Measurements from ENCODE around the gene NR2F1-AS1. TPM values are rescaled to one million over a fixed set of nuclear protein-coding genes. Genes with fewer than 3 reads are reported as not detected.
"Not testable (repeated sequence)": the region's sequence is repeated elsewhere in the genome, so short reads cannot be mapped to it uniquely, and the experiment has no call there.

Gene NR2F1-AS1
- total RNA-seq, 2 donors from 2014 or later, result 1.4 to 3.3 TPM

DNA sequence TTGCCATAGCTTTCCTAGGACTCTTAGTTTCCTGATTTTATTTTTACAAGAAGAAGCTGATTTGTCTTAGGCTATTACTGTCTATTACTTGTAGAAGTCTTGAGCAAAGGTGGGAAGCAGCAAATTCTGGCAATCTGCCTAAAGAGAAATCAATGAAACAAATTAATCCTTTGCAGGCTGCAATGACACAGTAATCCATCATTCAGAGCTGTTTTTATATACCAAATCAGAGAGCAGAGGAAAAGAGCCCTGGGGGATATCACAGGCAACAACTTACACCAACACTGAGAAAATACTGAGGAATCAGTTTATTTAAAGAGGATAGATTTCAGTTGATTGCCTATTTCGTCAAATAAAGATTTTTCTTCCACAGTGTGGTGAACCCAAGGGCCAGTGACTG, 13.6 kb downstream of the NR2F1-AS1 start:
- H3K4me3 ChIP-seq (ENCODE audit: low read length), result no peak overlapping the region
- peaks cover 10% of the 10 kb centered on the region for H3K4me1 Mint-ChIP-seq
- no peaks in the 10 kb centered on the region for H3K36me3 ChIP-seq (ENCODE audit: control insufficient read depth, insufficient read depth, low read length)
- no peak for DNase-seq
- H3K27ac ChIP-seq (ENCODE audit: low read depth, low read length), result no peak overlapping the region
- no peak overlapping the region for H3K27ac Mint-ChIP-seq
- no peaks in the 10 kb centered on the region for H3K9me3 Mint-ChIP-seq
- no peak overlapping the region for H3K4me3 Mint-ChIP-seq
- peaks cover 58% of the 10 kb centered on the region for H3K27me3 Mint-ChIP-seq (ENCODE audit: insufficient read depth)
- H3K36me3 Mint-ChIP-seq (ENCODE audit: low read depth), result no peaks in the 10 kb centered on the region
- H3K4me1 ChIP-seq (ENCODE audit: control insufficient read depth, insufficient read depth, low read length), result no peaks in the 10 kb centered on the region
- peaks cover 63% of the 10 kb centered on the region for H3K27me3 ChIP-seq (ENCODE audit: control insufficient read depth, insufficient read depth, low read length, poor library complexity, severe bottlenecking)
- no peaks in the 10 kb centered on the region for H3K9me3 ChIP-seq (ENCODE audit: control insufficient read depth, low read length)
- TF ChIP-seq, protein P1, sequence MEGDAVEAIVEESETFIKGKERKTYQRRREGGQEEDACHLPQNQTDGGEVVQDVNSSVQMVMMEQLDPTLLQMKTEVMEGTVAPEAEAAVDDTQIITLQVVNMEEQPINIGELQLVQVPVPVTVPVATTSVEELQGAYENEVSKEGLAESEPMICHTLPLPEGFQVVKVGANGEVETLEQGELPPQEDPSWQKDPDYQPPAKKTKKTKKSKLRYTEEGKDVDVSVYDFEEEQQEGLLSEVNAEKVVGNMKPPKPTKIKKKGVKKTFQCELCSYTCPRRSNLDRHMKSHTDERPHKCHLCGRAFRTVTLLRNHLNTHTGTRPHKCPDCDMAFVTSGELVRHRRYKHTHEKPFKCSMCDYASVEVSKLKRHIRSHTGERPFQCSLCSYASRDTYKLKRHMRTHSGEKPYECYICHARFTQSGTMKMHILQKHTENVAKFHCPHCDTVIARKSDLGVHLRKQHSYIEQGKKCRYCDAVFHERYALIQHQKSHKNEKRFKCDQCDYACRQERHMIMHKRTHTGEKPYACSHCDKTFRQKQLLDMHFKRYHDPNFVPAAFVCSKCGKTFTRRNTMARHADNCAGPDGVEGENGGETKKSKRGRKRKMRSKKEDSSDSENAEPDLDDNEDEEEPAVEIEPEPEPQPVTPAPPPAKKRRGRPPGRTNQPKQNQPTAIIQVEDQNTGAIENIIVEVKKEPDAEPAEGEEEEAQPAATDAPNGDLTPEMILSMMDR (conservative IDR thresholded peaks at IDR 0.05), result no peak
- 86% methylated on average over 1 of the region's 1 CpG; no CpG with 5 or more reads in 1 of the 2 experiments for WGBS, 2 experiments (ENCODE audit: insufficient coverage in 1 of 2, insufficient read length in 1 of 2)
- no peak overlapping the region for H3K9ac ChIP-seq (ENCODE audit: extremely low read depth, low read length, poor library complexity, severe bottlenecking)

DNA sequence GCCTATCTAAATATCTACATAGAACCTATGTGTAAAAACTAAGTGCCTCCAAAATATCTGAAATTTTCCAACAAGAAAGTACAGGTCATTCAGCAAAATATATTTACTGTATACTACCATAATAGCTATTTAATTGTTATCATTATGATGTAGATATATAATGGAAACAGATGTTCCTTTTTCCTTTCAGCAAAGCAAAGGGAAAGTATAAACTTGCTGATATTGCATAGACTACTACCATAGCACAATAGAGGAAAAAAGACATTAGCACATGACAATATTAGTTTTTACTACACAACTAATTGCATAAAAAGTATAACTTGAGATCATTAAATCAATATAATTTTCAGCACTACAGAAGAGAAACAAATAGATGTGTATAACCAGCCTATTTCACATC, 14.9 kb downstream of the NR2F1-AS1 start:
- Mint-ChIP-seq H3K4me1 (peaks cover 2% of the 10 kb centered on the region), H3K27ac (no peak overlapping the region), H3K36me3 (ENCODE audit: low read depth) (no peaks in the 10 kb centered on the region), H3K9me3 (no peaks in the 10 kb centered on the region), H3K27me3 (ENCODE audit: insufficient read depth) (peaks cover 45% of the 10 kb centered on the region), H3K4me3 (no peak overlapping the region)
- Histone ChIP-seq H3K27ac (ENCODE audit: low read depth, low read length) (no peak overlapping the region), H3K9ac (ENCODE audit: extremely low read depth, low read length, poor library complexity, severe bottlenecking) (no peak overlapping the region), H3K4me3 (ENCODE audit: low read length) (no peak overlapping the region), H3K27me3 (ENCODE audit: control insufficient read depth, insufficient read depth, low read length, poor library complexity, severe bottlenecking) (peaks cover 50% of the 10 kb centered on the region), H3K36me3 (ENCODE audit: control insufficient read depth, insufficient read depth, low read length) (no peaks in the 10 kb centered on the region), H3K4me1 (ENCODE audit: control insufficient read depth, insufficient read depth, low read length) (no peaks in the 10 kb centered on the region), H3K9me3 (ENCODE audit: control insufficient read depth, low read length) (no peaks in the 10 kb centered on the region)
- DNase-seq, result no peak
- TF ChIP-seq, protein P1 (conservative IDR thresholded peaks at IDR 0.05), result no peak

DNA sequence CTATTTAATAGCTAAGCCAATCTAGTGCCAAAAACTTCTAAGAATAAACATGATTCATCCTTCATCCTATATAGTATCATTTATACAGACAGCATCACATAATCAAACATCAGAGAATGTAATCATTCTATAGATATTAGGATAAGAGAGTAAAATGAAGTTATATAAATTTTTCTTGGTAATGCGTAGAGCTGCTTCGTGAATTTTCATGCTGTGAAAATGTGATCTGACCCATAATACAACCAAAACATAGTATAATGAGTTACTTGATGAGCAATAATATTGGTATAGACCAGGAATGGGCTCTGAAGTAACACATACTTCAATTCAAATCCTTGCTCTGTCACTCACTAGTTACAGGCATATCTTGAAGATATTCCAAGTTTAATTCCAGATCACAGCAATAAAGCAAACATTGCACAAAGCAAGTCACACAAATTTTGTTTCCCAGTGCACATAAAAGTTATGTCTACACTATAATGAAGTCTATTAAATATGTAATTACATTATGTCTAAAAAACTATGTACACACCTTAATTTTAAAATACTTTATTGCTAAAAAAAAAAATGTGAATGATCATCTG, 23.9 kb downstream of the NR2F1-AS1 start:
- H3K4me3 Mint-ChIP-seq, result no peak overlapping the region
- H3K4me3 ChIP-seq (ENCODE audit: low read length), result no peak overlapping the region

DNA sequence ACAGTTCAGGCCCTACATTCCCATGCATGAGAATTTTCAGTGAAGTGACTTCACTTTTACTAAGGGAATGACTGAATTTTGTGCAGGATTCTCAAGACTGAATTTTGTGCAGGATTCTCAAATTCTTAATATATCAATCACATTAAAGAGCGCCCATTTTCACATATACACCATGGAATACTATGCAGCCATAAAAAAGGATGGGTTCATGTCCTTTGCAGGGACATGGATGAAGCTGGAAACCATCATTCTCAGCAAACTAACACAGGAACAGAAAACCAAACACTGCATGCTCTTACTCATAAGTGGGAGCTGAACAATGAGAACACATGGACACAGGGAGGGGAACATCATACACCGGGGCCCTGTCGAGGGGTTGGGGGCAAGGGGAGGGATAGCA, 31.4 kb downstream of the NR2F1-AS1 start:
- not testable (repeated sequence) for H3K9me3 ChIP-seq (ENCODE audit: control insufficient read depth, low read length); H3K27ac Mint-ChIP-seq; H3K27me3 ChIP-seq (ENCODE audit: control insufficient read depth, insufficient read depth, low read length, poor library complexity, severe bottlenecking); H3K27ac ChIP-seq (ENCODE audit: low read depth, low read length); DNase-seq; H3K9me3 Mint-ChIP-seq; H3K9ac ChIP-seq (ENCODE audit: extremely low read depth, low read length, poor library complexity, severe bottlenecking); H3K4me3 ChIP-seq (ENCODE audit: low read length); H3K27me3 Mint-ChIP-seq (ENCODE audit: insufficient read depth); H3K36me3 ChIP-seq (ENCODE audit: control insufficient read depth, insufficient read depth, low read length); H3K36me3 Mint-ChIP-seq (ENCODE audit: low read depth); H3K4me1 Mint-ChIP-seq; H3K4me3 Mint-ChIP-seq; H3K4me1 ChIP-seq (ENCODE audit: control insufficient read depth, insufficient read depth, low read length)
- WGBS, 2 experiments (ENCODE audit: insufficient coverage in 1 of 2, insufficient read length in 1 of 2), result 90 to 95% methylated on average over 2 to 3 of the region's 3 CpGs

More for the DNA sequence above, 23.9 kb downstream of the NR2F1-AS1 start:
- no peaks in the 10 kb centered on the region for H3K36me3 Mint-ChIP-seq (ENCODE audit: low read depth)
- Histone ChIP-seq H3K27me3 (ENCODE audit: control insufficient read depth, insufficient read depth, low read length, poor library complexity, severe bottlenecking) (no peaks in the 10 kb centered on the region), H3K4me1 (ENCODE audit: control insufficient read depth, insufficient read depth, low read length) (no peaks in the 10 kb centered on the region), H3K36me3 (ENCODE audit: control insufficient read depth, insufficient read depth, low read length) (no peaks in the 10 kb centered on the region), H3K9me3 (ENCODE audit: control insufficient read depth, low read length) (no peaks in the 10 kb centered on the region), H3K27ac (ENCODE audit: low read depth, low read length) (no peak overlapping the region), H3K9ac (ENCODE audit: extremely low read depth, low read length, poor library complexity, severe bottlenecking) (no peak overlapping the region)
- no peak for DNase-seq
- H3K9me3 Mint-ChIP-seq, result no peaks in the 10 kb centered on the region
- WGBS, 2 experiments (ENCODE audit: insufficient coverage in 1 of 2, insufficient read length in 1 of 2), result no CpG with 5 or more reads among the region's 2 CpGs
- TF ChIP-seq, protein P1 (conservative IDR thresholded peaks at IDR 0.05), result no peak
- no peaks in the 10 kb centered on the region for H3K27me3 Mint-ChIP-seq (ENCODE audit: insufficient read depth)
- H3K4me1 Mint-ChIP-seq, result no peaks in the 10 kb centered on the region
- no peak overlapping the region for H3K27ac Mint-ChIP-seq

Data from endodermal cell (in vitro differentiated cells).